Measurements from ENCODE around the gene ZNF799. TPM values are rescaled to one million over a fixed set of nuclear protein-coding genes. Genes with fewer than 3 reads are reported as not detected.
"Not testable (repeated sequence)": the region's sequence is repeated elsewhere in the genome, so short reads cannot be mapped to it uniquely, and the experiment has no call there.

ZNF799 gene
- total and polyA plus RNA-seq, 9 donors: 3.2 to 7.0 (median 5.1) TPM

GRCh38 chr19:12430726-12431299 lies 29.7 kb upstream of the ZNF799 start:
- H3K4me1 ChIP-seq (ENCODE audit: insufficient read depth); intact Hi-C loops (cut with DNase I); H3K27me3 ChIP-seq; H3K9me3 ChIP-seq; H3K4me3 ChIP-seq; H3K27ac ChIP-seq; DNase-seq; H3K36me3 ChIP-seq: not testable (repeated sequence)
- 97 to 100% (median 97%) methylated on average over 6 of the region's 6 CpGs for WGBS, 3 donors

GRCh38 chr19:12425888-12426274 lies 24.8 kb upstream of the ZNF799 start:
- intact Hi-C loops (cut with DNase I): no loop called here
- Histone ChIP-seq H3K4me1 (ENCODE audit: insufficient read depth) (no peaks in the 10 kb centered on the region), H3K9me3 (no peaks in the 10 kb centered on the region), H3K27me3 (no peaks in the 10 kb centered on the region), H3K4me3 (no peak overlapping the region), H3K36me3 (no peaks in the 10 kb centered on the region), H3K27ac (no peak overlapping the region)
- no peak for DNase-seq
- TF ChIP-seq EP300 (IDR thresholded peaks at IDR 0.05) (no peak), POLR2A (IDR thresholded peaks at IDR 0.05) (no peak), CTCF (IDR thresholded peaks at IDR 0.05) (no peak)
- WGBS, 3 donors: 93 to 99% (median 96%) methylated on average over 4 of the region's 4 CpGs

- DNase-seq: no peak
- Histone ChIP-seq H3K4me1 (ENCODE audit: insufficient read depth) (no peaks in the 10 kb centered on the region), H3K4me3 (no peak overlapping the region), H3K27me3 (no peaks in the 10 kb centered on the region), H3K27ac (no peak overlapping the region), H3K36me3 (no peaks in the 10 kb centered on the region), H3K9me3 (no peaks in the 10 kb centered on the region)
- TF ChIP-seq EP300 (IDR thresholded peaks at IDR 0.05): no peak
- no peak for TF ChIP-seq POLR2A (IDR thresholded peaks at IDR 0.05)
- no peak for TF ChIP-seq CTCF (IDR thresholded peaks at IDR 0.05)
- 98 to 100% (median 99%) methylated on average over 2 of the region's 2 CpGs for WGBS, 3 donors
- intact Hi-C loops (cut with DNase I): no loop called here
These were observed 24.3 kb upstream of the ZNF799 start for GRCh38 chr19:12425236-12425887.

GRCh38 chr19:12417273-12417672 lies 16.2 kb upstream of the ZNF799 start:
- H3K36me3 ChIP-seq; H3K27me3 ChIP-seq; intact Hi-C loops (cut with DNase I); DNase-seq; H3K9me3 ChIP-seq; H3K4me3 ChIP-seq; H3K4me1 ChIP-seq (ENCODE audit: insufficient read depth); H3K27ac ChIP-seq: not testable (repeated sequence)
- 81 to 91% (median 87%) methylated on average over 5 of the region's 5 CpGs for WGBS, 3 donors

GRCh38 chr19:12411893-12412292 lies 10.8 kb upstream of the ZNF799 start:
- H3K36me3 ChIP-seq: no peaks in the 10 kb centered on the region
- DNase-seq: no peak
- 99 to 100% (median 100%) methylated on average over 2 of the region's 2 CpGs for WGBS, 3 donors
- no peaks in the 10 kb centered on the region for H3K27me3 ChIP-seq
- no peaks in the 10 kb centered on the region for H3K9me3 ChIP-seq
- H3K27ac ChIP-seq: no peak overlapping the region
- intact Hi-C loops (cut with DNase I): no loop called here
- TF ChIP-seq POLR2A (IDR thresholded peaks at IDR 0.05): no peak
- TF ChIP-seq CTCF (IDR thresholded peaks at IDR 0.05): no peak
- TF ChIP-seq EP300 (IDR thresholded peaks at IDR 0.05): no peak
- no peaks in the 10 kb centered on the region for H3K4me1 ChIP-seq (ENCODE audit: insufficient read depth)
- no peak overlapping the region for H3K4me3 ChIP-seq

GRCh38 chr19:12399901-12400632 lies 1.0 kb downstream of the ZNF799 start:
- H3K27me3 ChIP-seq; H3K4me1 ChIP-seq (ENCODE audit: insufficient read depth); intact Hi-C loops (cut with DNase I); H3K36me3 ChIP-seq; H3K9me3 ChIP-seq: not testable (repeated sequence)
- 2 to 3% (median 2%) methylated on average over 23 of the region's 23 CpGs for WGBS, 3 donors
- DNase-seq: peak in 2 of 5 donors; percentile 7 to 22
- peak overlapping the region; percentile 60 to 77 for H3K27ac ChIP-seq
- peak overlapping the region; percentile 85 for H3K4me3 ChIP-seq

- intact Hi-C loops (cut with DNase I): not testable (repeated sequence)
These were observed 9.9 kb downstream of the ZNF799 start for GRCh38 chr19:12391148-12391547.

GRCh38 chr19:12386365-12386764 lies 14.7 kb downstream of the ZNF799 start:
- H3K27ac ChIP-seq; H3K9me3 ChIP-seq; H3K4me1 ChIP-seq (ENCODE audit: insufficient read depth); DNase-seq; H3K4me3 ChIP-seq; H3K27me3 ChIP-seq; intact Hi-C loops (cut with DNase I); H3K36me3 ChIP-seq: not testable (repeated sequence)
- WGBS, 3 donors: 84 to 95% (median 87%) methylated on average over 1 to 2 of the region's 2 CpGs

More at GRCh38 chr19:12391148-12391547, 9.9 kb downstream of the ZNF799 start:
- not testable (repeated sequence) for DNase-seq; H3K9me3 ChIP-seq; H3K27ac ChIP-seq; H3K36me3 ChIP-seq; H3K4me3 ChIP-seq; H3K4me1 ChIP-seq (ENCODE audit: insufficient read depth); H3K27me3 ChIP-seq
- 96 to 99% (median 98%) methylated on average over 6 of the region's 6 CpGs for WGBS, 3 donors
